Activated naive CD4-positive, alpha-beta T cell treated with anti-CD3 and anti-CD28 coated beads for 36 hours (primary cell): ENCODE data around the gene LRRC10. TPM values are rescaled to one million over a fixed set of nuclear protein-coding genes. Genes with fewer than 3 reads are reported as not detected.
A peak's percentile ranks its signal among the peaks of the same experiment; 100 is the strongest.

Experiments
- CTCF ChIA-PET: fragments of 350-600 bp; sonication (Branson Sonifier 250); formaldehyde crosslinking; loops from one replicate; lab custom pipeline; 2021; ENCODE audit warnings: antibody characterized with exemption; lab: Charles Lee
- DNase-seq: peaks from one replicate; pipeline ENCODE4 v3.0.0-alpha.2; 2020
- H3K27ac Mint-ChIP-seq: one replicate; pipeline ENCODE4 v1.8.0; 2021; ENCODE audit warnings: mild to moderate bottlenecking, mixed read lengths
- H3K27me3 Mint-ChIP-seq: one replicate; pipeline ENCODE4 v1.8.0; 2021; ENCODE audit warnings: low read depth, mixed read lengths
- H3K36me3 Mint-ChIP-seq: one replicate; pipeline ENCODE4 v1.8.0; 2021; ENCODE audit warnings: low read depth, mixed read lengths
- H3K4me1 Mint-ChIP-seq: one replicate; pipeline ENCODE4 v1.8.0; 2021; ENCODE audit warnings: low read depth, mixed read lengths
- H3K4me3 Mint-ChIP-seq: one replicate; pipeline ENCODE4 v1.8.0; 2021; ENCODE audit warnings: mild to moderate bottlenecking, moderate library complexity, mixed read lengths
- H3K9me3 Mint-ChIP-seq: one replicate; pipeline ENCODE4 v1.8.0; 2021; ENCODE audit warnings: mixed read lengths
- intact Hi-C: fragments of 100-400 bp; cut with micrococcal nuclease; formaldehyde crosslinking; loops from one replicate; pipeline ENCODE4 v1.15.1; 2023
- total RNA-seq, 2 experiments: library from RNA; stranded (reverse); gene quantifications; one replicate each; pipeline ENCODE4 v1.2.3, GENCODE V29; 2021

The LRRC10 gene
- total RNA-seq, 2 experiments from 2014 or later: not detected

DNA sequence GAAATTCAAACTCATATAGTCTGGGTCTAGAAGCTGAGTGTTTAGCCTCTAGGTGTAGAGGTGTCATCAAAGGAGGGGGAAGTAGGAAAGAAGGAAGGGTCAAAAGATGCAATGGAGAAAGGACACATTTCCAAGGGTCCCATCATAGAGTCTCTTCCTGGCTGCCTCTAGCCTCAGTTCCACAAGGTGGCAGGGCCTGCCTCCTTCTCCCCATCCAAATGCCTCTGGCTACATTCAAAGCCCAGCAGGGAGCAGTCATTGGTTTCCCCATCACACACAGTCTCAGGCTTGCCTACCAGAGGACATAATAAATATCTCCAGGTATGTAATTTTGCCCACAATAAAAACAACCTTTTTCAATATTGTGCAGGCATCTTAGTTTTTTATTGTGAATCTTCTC, 27.5 kb downstream of the LRRC10 start:
- H3K4me1 Mint-ChIP-seq: peaks cover 12% of the 10 kb centered on the region
- H3K27ac Mint-ChIP-seq: no peak overlapping the region
- CTCF ChIA-PET: interaction anchor here (0.5 to 8.9 kb wide), 3 partner anchors 8 to 182 kb away, joined by 3 to 68 read pairs (median 5); no protein-coding TSS in a partner anchor
- DNase-seq: no peak
- no peaks in the 10 kb centered on the region for H3K9me3 Mint-ChIP-seq
- H3K4me3 Mint-ChIP-seq: no peak overlapping the region
- no peaks in the 10 kb centered on the region for H3K27me3 Mint-ChIP-seq
- H3K36me3 Mint-ChIP-seq: peaks cover 13% of the 10 kb centered on the region
- intact Hi-C loops: no loop called here

DNA sequence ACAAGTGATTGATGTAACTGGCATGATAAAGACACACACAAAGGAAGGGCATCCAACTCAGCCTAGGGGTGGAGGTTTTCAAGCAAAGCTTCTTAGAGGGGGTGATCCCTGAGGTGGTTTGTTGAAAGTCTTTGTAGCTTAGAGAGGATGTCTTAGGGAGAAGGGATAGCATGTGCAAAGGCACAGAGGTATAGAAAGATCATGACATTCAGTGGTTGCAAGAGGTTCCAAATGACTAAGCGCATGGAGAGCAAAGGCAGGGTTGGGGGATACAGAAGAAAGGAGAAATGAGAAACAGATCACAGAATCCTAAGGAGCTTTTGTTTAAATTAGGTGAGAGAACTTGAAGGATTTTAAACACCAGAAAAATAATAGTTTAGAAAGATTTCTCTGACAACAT, 30.6 kb downstream of the LRRC10 start:
- H3K27me3 Mint-ChIP-seq: no peaks in the 10 kb centered on the region
- intact Hi-C loops: no loop called here
- H3K4me1 Mint-ChIP-seq: peaks cover 5% of the 10 kb centered on the region
- no peak overlapping the region for H3K4me3 Mint-ChIP-seq
- no peak for DNase-seq
- CTCF ChIA-PET: interaction anchor here (0.5 to 8.9 kb wide), 3 partner anchors 11 to 180 kb away, joined by 4 to 68 read pairs (median 5); no protein-coding TSS in a partner anchor
- no peaks in the 10 kb centered on the region for H3K36me3 Mint-ChIP-seq
- no peak overlapping the region for H3K27ac Mint-ChIP-seq
- H3K9me3 Mint-ChIP-seq: no peaks in the 10 kb centered on the region

DNA sequence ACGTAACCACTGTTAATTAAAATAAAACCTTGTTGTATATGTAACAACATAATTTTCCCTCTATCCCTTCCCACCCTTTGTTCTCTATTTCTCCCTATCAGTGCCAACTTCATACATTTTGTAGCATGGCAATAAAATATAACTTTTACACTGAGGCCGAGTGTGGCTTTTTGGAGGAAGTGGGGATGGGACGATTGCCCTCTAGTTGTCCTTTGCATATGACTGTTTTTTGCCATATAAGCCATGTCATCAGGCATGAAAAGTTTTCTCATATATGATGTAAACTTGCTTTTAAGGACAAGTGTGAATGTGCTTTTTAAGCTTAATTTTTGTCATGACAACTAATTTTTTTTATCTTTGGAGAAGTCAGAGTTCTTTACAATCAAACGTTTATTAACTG, 31.7 kb downstream of the LRRC10 start:
- Mint-ChIP-seq H3K27ac (no peak overlapping the region), H3K27me3 (no peaks in the 10 kb centered on the region), H3K4me1 (peaks cover 5% of the 10 kb centered on the region), H3K9me3 (no peaks in the 10 kb centered on the region), H3K36me3 (peaks cover 4% of the 10 kb centered on the region), H3K4me3 (no peak overlapping the region)
- CTCF ChIA-PET: interaction anchor here (1.2 to 8.9 kb wide), 2 partner anchors 10 to 61 kb away, joined by 5 to 68 read pairs; no protein-coding TSS in a partner anchor
- intact Hi-C loops: no loop called here
- no peak for DNase-seq

DNA sequence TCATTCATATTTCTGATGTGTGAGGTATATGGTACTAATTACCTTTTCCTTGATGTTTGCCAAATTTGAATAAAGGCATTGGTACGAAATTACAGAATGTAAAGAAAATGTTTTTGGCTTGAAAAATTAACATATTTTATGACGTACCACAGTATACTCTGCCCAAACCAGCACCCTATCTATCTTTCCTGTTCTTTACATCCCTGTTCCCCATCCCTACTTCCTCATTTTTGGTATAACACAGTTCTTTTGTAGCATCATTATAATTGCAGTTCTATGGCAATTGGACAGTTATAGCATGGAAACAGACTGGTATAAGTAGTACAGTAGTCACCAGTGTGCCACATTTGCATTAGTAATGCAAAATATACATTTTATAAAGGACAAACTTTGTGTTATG, 32.4 kb downstream of the LRRC10 start:
- Mint-ChIP-seq H3K4me1 (peaks cover 5% of the 10 kb centered on the region), H3K27ac (no peak overlapping the region), H3K9me3 (no peaks in the 10 kb centered on the region), H3K27me3 (no peaks in the 10 kb centered on the region), H3K4me3 (no peak overlapping the region), H3K36me3 (peaks cover 7% of the 10 kb centered on the region)
- intact Hi-C loops: no loop called here
- CTCF ChIA-PET: no interaction called here
- DNase-seq: no peak

DNA sequence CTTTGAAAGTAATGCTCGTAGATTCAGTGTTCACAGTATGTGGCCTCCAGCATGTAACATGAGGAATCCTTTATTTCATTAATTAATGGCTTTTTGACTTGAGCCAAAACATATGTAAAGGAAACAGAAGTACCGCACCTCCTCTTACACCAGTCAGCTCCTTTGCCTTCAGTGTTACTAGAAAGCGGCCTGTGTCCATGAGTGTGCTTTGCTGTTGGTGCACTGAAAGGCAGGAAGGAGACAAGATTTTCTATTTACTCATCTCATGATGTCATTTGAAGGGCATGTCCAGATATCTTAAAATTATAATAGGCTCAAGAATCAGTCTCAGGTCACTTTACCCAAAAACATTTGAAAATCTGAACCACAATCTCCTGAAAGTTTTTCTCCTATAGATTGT, 35.4 kb downstream of the LRRC10 start:
- peaks cover 14% of the 10 kb centered on the region for H3K36me3 Mint-ChIP-seq
- peaks cover 5% of the 10 kb centered on the region for H3K4me1 Mint-ChIP-seq
- H3K27me3 Mint-ChIP-seq: no peaks in the 10 kb centered on the region
- intact Hi-C loops: no loop called here
- no peak overlapping the region for H3K27ac Mint-ChIP-seq
- CTCF ChIA-PET: interaction anchor here (0.7 kb wide), 2 partner anchors 8 to 88 kb away, joined by 3 read pairs; no protein-coding TSS in a partner anchor
- no peaks in the 10 kb centered on the region for H3K9me3 Mint-ChIP-seq
- DNase-seq: no peak
- no peak overlapping the region for H3K4me3 Mint-ChIP-seq

DNA sequence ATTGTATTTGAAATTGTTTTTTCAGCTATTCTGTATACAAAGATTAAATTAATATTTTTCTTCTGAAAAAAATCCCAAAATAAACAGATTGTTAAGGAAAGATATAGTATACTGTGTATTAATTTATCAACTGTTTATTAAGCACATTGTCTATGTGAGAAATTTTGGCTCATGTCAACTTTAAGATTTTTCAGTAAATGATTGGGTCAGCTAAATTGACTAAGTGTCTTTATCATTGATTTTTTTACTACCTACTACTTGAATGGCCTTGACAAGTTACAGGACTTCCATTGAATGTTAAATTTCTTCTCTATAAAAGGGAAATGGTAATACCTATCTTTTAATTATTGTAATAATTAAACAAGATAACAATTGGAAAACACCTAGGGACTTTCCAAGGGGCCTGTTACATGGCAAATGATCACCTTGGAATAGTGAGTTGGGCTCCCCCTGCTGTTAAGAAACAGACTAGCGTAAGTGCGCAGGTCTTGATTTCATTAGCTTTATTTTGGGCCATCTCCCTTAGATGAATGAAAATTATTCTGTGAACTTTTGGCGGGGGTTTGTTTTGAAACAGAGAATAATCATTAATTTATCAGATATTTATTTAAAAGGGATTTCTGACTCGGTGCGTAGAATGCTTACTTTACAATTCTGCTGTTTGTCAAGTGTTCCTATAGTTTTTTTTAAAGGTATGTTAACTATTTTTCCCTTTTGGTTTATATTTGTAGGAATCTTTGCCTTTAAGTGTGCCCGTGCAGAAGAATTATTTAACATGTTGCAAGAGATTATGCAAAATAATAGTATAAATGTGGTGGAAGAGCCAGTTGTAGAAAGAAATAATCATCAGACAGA, 39.9 kb downstream of the LRRC10 start:
- H3K36me3 Mint-ChIP-seq: peaks cover 18% of the 10 kb centered on the region
- no peak overlapping the region for H3K4me3 Mint-ChIP-seq
- intact Hi-C loops: loop anchor here (1.0 kb wide), 5 partner anchors 100 to 416 kb away; partner anchors contain the start of gene FRS2
- no peaks in the 10 kb centered on the region for H3K27me3 Mint-ChIP-seq
- DNase-seq: peak; percentile 75
- CTCF ChIA-PET: interaction anchor here (0.5 to 8.0 kb wide), 31 partner anchors 9 to 413 kb away, joined by 3 to 68 read pairs (median 3); partner anchors contain the start of genes CCT2 and FRS2
- no peak overlapping the region for H3K27ac Mint-ChIP-seq
- peaks cover 11% of the 10 kb centered on the region for H3K4me1 Mint-ChIP-seq
- no peaks in the 10 kb centered on the region for H3K9me3 Mint-ChIP-seq

DNA sequence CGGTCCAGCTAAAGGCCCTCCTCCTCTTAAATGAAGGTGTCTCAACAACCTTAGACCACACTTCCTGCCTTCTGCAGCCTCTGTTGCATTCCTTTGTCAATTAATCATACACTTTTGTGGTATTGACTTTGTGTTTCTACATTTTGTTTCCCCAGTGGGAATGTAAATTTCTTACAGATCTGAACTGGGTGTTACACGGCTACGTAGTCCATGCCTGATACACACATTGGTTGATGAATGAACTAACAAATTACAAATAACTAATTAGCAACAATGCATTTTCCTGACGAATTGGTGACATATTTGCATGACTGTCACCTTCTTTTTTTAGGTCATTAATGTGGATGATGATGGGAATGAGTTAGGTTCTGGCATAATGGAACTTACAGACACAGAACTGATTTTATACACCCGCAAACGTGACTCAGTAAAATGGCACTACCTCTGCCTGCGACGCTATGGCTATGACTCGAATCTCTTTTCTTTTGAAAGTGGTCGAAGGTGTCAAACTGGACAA, 40.6 kb downstream of the LRRC10 start:
- CTCF ChIA-PET: interaction anchor here (0.6 to 8.0 kb wide), 23 partner anchors 9 to 412 kb away, joined by 3 to 68 read pairs (median 4); partner anchors contain the start of genes CCT2 and FRS2
- intact Hi-C loops: loop anchor here (1.0 kb wide), 5 partner anchors 100 to 416 kb away; partner anchors contain the start of gene FRS2
- H3K4me3 Mint-ChIP-seq: no peak overlapping the region
- no peaks in the 10 kb centered on the region for H3K27me3 Mint-ChIP-seq
- peaks cover 11% of the 10 kb centered on the region for H3K4me1 Mint-ChIP-seq
- H3K9me3 Mint-ChIP-seq: no peaks in the 10 kb centered on the region
- DNase-seq: no peak
- H3K36me3 Mint-ChIP-seq: peaks cover 18% of the 10 kb centered on the region
- H3K27ac Mint-ChIP-seq: peak overlapping the region; percentile 57

DNA sequence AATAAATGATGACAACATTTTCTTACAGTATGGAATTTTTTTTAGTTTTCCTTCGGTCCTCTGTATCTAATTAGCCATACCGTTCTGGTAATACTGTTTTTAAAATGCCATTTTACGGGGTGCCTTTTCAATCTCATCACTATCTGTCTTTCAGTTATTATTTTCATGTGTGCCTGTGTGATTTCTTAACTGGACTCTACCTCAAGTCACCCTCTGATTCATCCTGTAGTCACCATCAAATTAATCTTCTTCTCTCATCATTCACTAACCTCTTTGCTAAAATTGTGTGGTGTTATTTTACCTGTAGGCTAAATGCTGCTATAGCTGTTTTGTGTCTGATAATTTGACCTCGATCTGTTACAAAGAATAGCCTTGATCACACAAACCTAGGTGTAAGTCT, 41.5 kb downstream of the LRRC10 start:
- no peak overlapping the region for H3K4me3 Mint-ChIP-seq
- no peaks in the 10 kb centered on the region for H3K9me3 Mint-ChIP-seq
- CTCF ChIA-PET: interaction anchor here (0.5 to 8.0 kb wide), 10 partner anchors 11 to 278 kb away, joined by 3 to 68 read pairs (median 5); partner anchors contain the start of genes CCT2 and FRS2
- DNase-seq: no peak
- intact Hi-C loops: no loop called here
- no peak overlapping the region for H3K27ac Mint-ChIP-seq
- H3K27me3 Mint-ChIP-seq: no peaks in the 10 kb centered on the region
- H3K4me1 Mint-ChIP-seq: peaks cover 11% of the 10 kb centered on the region
- H3K36me3 Mint-ChIP-seq: peaks cover 15% of the 10 kb centered on the region

DNA sequence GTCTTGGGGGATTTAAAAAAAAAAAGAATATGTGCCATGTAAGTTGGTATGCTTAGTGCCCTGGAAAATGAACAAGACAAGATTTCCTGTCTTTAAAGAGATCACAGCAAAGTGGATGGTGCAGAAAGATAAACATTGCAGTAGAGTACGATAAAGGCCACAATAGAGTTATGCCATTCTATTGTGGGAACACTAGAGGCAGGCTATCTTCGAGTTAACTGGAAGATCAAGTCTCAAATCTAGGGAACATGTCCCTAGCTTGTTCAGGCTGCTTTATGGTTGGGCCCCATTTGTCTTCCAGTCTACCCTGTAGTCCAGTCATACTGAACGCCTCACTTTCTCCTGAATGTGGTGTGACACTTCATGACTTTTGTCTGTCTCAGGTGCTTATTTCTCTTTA, 44.1 kb downstream of the LRRC10 start:
- no peak overlapping the region for H3K4me3 Mint-ChIP-seq
- no peaks in the 10 kb centered on the region for H3K9me3 Mint-ChIP-seq
- peak overlapping the region; percentile 60 for H3K27ac Mint-ChIP-seq
- H3K27me3 Mint-ChIP-seq: no peaks in the 10 kb centered on the region
- CTCF ChIA-PET: interaction anchor here (0.8 to 8.0 kb wide), 6 partner anchors 11 to 167 kb away, joined by 3 to 68 read pairs (median 4); partner anchors contain the start of gene CCT2
- no peak for DNase-seq
- intact Hi-C loops: no loop called here
- peaks cover 5% of the 10 kb centered on the region for H3K36me3 Mint-ChIP-seq
- peaks cover 11% of the 10 kb centered on the region for H3K4me1 Mint-ChIP-seq

DNA sequence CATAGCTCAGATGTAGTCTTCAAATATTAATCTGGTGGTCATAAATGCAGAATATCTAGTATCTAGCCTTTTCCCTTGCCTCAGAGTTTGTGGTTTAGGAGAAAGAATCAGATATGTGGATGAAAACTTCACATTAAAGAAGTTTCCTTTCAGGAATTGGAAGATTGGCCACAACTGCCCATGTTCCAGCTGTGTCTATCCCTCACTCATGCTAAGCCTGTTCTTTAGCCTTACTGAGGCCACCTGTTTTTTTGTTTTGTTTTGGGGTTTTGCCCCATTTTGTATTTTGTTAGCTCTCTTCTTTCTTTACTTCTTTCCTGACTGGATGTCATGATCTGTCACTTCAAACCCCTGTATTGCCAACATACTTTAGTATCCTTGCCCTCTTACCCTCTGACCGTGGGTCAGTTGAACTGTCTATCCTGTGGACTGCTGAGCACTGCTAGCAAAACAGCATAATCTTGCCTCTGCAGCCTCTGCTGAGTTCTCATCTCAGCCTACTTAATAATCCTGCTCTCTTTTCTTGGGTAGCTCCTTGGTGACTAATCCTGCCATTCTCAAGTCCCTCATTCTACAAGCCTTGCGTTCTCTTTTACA, 47.4 kb downstream of the LRRC10 start:
- no peaks in the 10 kb centered on the region for H3K27me3 Mint-ChIP-seq
- H3K9me3 Mint-ChIP-seq: no peaks in the 10 kb centered on the region
- H3K27ac Mint-ChIP-seq: no peak overlapping the region
- peaks cover 3% of the 10 kb centered on the region for H3K4me1 Mint-ChIP-seq
- DNase-seq: no peak
- CTCF ChIA-PET: interaction anchor here (0.6 to 1.5 kb wide), 2 partner anchors 193 to 205 kb away, joined by 3 to 4 read pairs; no protein-coding TSS in a partner anchor
- H3K36me3 Mint-ChIP-seq: peaks cover 1% of the 10 kb centered on the region
- H3K4me3 Mint-ChIP-seq: no peak overlapping the region
- intact Hi-C loops: no loop called here
